A673 (cell line): ENCODE data around the gene MKNK2.

Experiments used
- EZH2 ChIP-seq: fragments of 200-600 bp; sonication (generic); IDR thresholded peaks from 2 replicates; pipeline ENCODE4 v1.6.1; 2017; ENCODE audit warnings: borderline replicate concordance, low read depth, mild to moderate bottlenecking, mixed read lengths, antibody characterized with exemption, low read length; ENCODE audit not compliant: poor library complexity, severe bottlenecking
- TF ChIP-seq, protein P1 (sequence below): fragments of 300-800, 200-600 bp; sonication (generic); conservative IDR thresholded peaks from 2 replicates; pipeline ENCODE4 v1.5.1; 2017; ENCODE audit warnings: low read depth, mild to moderate bottlenecking, antibody characterized with exemption, low read length, moderate library complexity, mixed read lengths

DNA sequence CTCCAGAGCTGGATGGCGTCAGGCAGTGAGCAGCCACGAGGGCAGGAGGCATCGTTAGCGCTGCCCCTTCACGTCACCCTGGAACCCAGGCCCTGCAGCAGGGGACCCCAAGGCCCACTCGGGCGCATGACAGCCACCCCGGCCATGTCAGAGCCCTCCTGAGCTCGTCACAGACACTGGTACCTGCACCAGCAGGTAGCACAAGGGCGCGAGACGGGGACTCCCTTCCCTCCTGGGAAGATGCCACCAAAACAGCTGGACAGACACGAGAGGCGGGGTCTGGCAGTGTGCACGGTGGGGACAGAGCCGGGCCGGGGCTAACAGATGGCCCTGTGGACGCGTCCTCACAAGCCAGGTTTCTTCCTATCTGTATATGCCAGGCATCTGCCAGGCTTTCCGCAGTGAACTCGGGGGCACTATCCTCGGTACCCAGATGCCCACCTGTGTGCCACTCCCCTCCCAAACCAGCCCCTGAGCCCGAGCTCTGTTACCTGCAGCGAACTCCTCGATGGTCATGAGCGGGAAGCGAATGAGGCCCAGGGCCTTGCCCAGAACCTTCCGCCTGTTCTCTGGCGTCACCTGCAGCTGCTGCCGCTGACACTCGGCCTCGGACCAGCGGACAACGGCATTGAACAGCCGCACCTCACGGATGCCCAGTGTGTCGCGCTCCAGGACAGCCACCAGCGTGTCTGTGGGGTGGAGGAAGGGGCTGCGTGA, 61.4 kb downstream of the MKNK2 start:
- TF ChIP-seq, protein P1, sequence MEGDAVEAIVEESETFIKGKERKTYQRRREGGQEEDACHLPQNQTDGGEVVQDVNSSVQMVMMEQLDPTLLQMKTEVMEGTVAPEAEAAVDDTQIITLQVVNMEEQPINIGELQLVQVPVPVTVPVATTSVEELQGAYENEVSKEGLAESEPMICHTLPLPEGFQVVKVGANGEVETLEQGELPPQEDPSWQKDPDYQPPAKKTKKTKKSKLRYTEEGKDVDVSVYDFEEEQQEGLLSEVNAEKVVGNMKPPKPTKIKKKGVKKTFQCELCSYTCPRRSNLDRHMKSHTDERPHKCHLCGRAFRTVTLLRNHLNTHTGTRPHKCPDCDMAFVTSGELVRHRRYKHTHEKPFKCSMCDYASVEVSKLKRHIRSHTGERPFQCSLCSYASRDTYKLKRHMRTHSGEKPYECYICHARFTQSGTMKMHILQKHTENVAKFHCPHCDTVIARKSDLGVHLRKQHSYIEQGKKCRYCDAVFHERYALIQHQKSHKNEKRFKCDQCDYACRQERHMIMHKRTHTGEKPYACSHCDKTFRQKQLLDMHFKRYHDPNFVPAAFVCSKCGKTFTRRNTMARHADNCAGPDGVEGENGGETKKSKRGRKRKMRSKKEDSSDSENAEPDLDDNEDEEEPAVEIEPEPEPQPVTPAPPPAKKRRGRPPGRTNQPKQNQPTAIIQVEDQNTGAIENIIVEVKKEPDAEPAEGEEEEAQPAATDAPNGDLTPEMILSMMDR = no peak
- no peak for TF ChIP-seq EZH2
